Measurements from ENCODE around the gene ITGA3.

Gene ITGA3

GRCh38 chr17:50095626-50096037 lies 39.7 kb downstream of the ITGA3 start:
- no peak for DNase-seq

DNA sequence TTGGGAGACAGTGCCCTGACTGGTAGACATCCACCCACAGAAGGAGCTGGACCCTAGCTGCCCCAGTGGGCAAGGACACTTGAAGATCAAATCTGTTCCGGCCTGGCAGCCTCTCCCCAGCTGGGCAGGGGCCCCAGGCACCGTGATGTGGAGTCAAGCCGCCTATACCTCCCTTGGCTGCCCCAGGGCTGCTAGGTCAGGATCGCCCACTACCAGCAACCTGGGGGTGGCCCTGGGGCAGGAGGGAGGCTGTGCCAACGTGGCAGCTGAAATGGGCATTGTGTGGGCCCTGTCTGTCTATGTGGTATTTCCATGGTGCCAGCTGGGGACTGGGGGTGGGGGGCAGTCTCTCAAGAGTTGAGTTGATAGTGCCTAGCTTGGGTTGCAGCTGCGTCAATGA lies 40.2 kb downstream of the ITGA3 start:
- no peak for DNase-seq

DNA sequence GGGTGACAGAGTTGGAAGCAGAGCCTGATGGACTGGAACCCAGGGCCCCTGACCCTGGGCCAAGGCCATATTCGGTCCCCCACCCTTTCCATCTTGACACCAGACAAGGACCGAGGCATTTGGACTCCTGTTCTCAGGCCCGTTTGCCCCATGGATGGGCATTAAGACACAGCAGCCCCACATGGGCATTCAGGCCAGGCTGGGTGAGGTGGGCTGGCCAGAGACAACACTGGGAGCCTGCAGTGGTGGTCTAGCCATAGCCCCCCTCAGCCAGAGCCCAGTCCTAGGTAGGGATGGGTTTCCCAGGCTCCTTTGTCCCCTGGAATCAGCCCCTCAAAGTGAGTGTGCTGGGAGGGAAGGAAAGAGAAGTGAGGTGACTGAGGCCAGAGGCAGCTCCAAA lies 40.8 kb downstream of the ITGA3 start:
- no peak for DNase-seq

- no peak for DNase-seq
Observed at GRCh38 chr17:50097455-50097854, 41.5 kb downstream of the ITGA3 start.

GRCh38 chr17:50097926-50098325 lies 42.0 kb downstream of the ITGA3 start:
- DNase-seq = no peak

DNA sequence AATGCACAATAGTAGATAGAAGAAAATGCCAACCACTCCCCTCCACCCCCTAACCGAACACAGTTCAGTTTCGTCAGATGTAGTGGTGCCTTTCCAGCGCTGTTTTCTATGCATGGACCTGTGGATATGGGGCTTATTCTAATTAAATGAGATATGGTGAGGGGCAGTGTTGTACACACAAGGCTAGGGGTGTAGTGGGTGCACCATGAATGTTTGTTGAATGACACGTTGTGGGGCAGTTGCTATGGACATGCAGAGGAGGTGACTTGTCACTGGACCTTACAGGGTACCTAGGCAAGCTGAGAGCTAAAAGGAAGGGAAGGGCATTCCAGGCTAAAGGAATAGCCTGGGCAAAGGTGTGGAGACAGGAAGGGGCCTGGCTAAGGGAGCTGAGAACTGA lies 42.7 kb downstream of the ITGA3 start:
- no peak for DNase-seq

GRCh38 chr17:50099003-50099402 lies 43.1 kb downstream of the ITGA3 start:
- no peak for DNase-seq

GRCh38 chr17:50100480-50100883 lies 44.6 kb downstream of the ITGA3 start:
- DNase-seq = no peak

DNA sequence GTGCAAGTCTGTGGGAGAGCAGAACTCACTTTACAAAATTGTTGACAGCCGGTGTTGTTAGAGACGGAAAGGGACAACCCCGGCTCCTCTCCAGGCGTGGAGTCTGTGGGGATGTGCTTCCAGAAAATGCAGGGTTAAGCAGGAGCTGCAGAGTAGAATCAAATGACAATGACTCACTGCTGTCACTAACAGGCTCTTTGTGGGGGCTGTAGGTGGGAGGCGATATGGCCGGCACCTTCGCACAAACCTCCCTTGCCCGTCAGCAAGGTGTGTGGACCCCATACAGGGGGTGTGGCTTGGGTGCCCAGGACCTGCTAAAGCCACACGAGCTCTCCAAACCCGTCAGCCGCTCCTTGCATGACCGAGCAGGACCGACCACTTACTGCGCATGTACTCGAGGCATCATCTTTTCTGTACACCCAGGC lies 45.0 kb downstream of the ITGA3 start:
- no peak for DNase-seq

GRCh38 chr17:50101346-50102163 lies 45.6 kb downstream of the ITGA3 start:
- no peak for DNase-seq

DNA sequence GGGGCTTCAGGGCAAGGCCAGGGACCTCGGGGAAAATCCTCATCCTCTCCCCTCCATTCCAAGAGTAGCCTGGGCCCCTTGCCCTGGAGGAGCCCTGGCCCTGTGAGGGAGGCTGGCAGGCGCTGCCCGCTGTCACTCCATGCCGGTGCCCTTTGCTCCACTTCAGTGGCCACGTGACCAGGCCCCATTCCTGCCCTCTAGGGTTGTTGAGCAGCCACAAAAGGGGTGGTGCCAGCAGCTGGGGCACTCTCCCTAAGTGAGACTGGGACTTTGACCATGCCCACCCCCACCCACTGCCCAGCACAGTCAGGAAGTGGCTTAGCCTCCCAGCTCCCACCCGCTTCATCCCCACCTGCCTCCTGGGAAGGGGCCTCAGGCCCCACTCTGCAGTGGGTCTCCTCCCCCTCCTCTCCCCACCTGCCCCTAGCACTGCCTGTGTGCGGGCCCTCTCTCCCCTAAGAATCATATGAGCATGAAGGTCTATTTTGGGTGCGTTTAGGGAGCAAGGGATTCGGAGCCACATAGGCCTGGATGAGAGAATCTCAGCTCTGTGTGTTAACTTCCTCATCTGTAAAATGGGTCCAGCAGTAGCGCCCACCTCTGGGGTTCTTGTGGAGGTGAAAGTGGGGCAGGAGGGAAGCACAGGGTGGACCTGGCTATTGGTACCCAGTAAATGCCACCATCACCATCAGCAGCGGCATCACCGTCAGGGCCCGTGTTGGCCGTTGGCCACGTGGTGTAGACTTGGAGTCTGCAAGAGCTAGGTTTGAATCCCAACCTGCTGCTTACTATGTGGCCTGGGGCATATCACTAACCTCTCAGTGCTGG lies 46.5 kb downstream of the ITGA3 start:
- DNase-seq = no peak

- DNase-seq = no peak
Observed at GRCh38 chr17:50103252-50103651, 47.3 kb downstream of the ITGA3 start.

GRCh38 chr17:50103941-50104340 lies 48.0 kb downstream of the ITGA3 start:
- DNase-seq = no peak

- no peak for DNase-seq
Observed at GRCh38 chr17:50105811-50106210, 49.9 kb downstream of the ITGA3 start.

DNA sequence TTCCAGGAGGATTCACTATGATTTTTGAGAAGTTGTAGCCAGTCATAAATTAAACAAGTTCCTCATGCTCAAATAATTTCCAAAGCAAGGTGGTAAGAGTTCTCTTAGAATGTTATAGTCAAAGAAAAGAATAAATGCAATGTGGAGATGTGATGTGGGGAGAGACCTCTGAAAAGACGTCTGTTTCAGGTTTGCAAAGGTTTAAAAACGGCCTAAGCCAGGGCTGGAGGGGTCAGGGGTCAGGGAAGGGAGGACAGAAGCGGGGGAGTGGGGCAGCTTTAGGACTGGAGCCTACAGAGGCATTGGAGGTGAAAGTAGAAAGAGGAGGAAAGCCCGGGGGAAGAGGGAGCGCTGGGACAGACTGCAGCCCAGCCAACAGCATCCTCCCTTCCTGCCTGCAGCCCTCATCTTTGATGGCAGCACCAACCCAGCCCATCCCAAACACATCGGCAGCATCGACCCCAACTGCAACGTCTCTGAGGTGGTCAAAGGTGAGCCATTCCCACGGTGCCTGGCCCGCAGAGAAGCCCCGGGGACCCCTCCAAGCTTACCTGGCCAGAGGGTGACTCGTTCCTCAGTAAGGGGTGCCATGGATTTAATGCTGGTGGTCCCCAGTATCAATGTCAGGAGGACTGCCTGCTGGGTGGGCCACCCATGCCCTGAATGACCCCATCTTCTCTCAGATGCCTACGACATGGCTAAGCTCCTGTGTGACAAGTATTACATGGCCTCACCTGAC lies 50.7 kb downstream of the ITGA3 start:
- no peak for DNase-seq

DNA sequence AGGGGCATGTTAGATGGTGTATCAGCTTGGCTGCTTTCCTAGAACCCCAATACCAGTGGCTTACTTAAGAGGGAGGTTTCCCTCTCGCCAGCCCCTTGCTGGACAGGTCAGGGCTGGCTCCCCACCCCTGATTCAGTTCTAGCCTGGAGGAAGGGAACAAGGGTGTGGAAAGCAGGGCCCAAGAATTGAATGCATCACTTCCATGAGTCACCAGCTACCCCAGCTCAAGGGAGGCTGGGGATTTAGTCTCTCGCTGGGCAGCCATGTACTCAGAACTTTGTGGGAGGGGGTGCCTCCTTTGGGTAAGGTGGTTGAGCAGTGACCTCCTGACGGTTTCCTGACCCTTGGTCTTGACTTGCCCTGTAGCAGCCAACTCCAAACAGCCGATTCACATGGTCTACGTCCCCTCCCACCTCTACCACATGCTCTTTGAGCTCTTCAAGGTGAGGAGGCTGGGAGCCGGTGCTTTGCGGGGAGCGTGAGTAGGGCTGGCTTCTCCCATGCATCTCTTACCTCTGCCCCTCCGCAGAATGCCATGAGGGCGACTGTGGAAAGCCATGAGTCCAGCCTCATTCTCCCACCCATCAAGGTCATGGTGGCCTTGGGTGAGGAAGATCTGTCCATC lies 52.0 kb downstream of the ITGA3 start:
- DNase-seq = no peak

DNA sequence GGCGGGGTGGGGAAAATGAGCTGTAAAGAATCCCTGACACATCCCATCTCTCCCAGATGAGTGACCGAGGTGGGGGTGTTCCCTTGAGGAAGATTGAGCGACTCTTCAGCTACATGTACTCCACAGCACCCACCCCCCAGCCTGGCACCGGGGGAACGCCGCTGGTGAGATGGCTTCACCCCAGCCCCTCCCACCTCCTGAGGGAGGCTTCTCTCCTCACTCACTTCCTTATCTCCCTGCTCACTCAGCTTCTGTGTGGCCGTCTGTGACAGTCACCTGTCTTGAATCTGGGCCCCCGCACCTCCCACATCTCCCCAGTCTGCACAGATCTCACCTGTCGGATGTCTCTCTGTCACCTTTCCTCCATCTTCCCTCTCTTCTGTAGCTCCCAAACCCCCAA lies 52.6 kb downstream of the ITGA3 start:
- no peak for DNase-seq

- no peak for DNase-seq
Observed at GRCh38 chr17:50109207-50109606, 53.3 kb downstream of the ITGA3 start.

DNA sequence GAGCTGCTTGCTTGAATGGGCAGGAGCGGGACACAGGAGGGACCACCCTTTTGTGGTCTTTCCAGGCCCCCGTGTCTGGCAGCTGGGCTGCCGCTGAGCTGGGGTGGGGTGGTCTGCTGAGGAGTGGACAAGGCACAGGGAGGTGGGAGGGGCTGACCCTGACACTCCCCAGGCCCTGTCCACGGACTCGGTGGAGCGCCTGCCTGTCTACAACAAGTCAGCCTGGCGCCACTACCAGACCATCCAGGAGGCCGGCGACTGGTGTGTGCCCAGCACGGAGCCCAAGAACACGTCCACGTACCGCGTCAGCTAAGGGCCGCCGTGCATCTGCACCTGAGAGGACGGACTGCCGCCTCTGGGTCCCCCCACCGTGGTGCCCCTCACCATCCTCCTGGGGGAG lies 53.9 kb downstream of the ITGA3 start:
- no peak for DNase-seq

DNA sequence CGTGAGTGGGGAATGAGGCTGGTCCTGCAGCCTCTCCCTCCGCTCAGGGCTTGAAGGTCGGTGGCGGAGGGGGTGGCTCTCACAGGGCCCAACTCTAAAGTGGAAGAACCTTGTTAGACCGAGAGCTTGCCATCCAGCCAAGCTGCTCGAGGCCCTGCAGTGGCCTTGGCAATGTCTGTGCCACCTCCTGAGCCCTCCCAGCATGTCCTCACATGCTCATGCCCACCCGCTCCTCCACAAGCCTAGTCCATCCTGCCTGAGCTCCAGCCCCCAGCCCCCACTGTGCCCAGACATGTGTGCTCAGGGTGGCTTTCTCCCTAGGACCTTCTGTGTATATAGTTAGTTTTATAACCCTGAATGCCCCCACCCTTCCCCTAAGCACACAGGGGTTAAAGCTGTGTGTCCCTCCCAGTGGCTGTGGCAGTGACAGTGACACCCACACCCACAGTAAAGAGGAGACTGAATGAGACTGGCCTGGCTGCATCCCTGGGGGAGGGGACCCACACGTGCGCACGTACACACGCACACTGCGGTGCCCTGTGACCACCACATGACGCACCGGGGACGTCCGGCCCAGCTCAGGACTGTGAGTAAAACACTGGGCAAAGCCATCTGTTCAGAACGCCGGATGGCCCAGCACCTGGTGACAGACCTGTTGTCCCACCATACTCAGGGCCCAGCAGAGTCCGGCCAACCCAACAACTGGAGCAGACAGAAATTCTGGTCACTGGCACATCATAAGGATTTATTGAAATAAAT lies 54.9 kb downstream of the ITGA3 start:
- DNase-seq = no peak

GRCh38 chr17:50111673-50112655 lies 56.1 kb downstream of the ITGA3 start:
- no peak for DNase-seq

Measured in activated CD8-positive, alpha-beta memory T cell treated with anti-CD3 and anti-CD28 coated beads for 24 hours (primary cell).